ENCODE results near the gene REXO1. TPM values are rescaled to one million over a fixed set of nuclear protein-coding genes. Genes with fewer than 3 reads are reported as not detected.

The REXO1 gene
- total and polyA plus RNA-seq, 2 of the 13 experiments (the other 11 are each of a cell fraction or from before 2014, with no cell fraction given): 5.0 to 11.2 TPM

DNA sequence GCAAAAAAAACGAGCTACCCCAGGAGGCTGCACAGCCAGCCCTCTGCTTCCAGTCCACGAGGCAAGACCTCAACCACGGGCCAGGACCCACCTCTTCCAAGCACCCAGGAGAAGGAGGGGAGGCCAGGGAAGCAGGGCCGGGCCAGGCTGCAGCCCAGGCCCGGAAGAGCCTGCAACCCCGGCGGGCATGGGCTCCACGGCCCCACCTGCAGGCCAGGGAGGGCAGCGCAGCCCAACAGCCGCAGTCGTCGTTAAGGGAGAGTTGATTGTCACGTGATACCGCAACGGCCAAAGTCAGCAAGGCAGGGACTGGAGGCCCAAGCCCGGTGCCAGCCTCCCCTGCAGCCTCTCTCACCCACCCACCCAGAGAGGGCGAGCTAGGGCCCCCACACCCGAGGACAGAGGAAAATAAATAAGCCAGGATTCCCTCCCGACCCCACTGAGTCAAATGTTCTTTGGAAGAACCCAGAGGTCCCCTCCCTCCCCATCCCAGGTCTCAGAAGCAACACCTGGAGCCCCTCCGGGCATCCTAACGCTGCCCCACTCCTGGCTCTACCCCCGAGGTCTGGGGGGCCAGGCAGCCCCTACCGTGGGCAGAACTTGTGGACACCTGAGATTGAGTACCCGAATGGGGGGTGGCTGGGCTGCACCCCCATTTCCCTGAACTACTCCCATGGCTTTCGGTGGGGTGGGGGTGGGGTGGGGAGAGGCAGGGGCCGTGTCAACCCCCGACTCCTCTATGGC lies 5.2 kb upstream of the REXO1 start (continued):
- TF ChIP-seq, protein P1, sequence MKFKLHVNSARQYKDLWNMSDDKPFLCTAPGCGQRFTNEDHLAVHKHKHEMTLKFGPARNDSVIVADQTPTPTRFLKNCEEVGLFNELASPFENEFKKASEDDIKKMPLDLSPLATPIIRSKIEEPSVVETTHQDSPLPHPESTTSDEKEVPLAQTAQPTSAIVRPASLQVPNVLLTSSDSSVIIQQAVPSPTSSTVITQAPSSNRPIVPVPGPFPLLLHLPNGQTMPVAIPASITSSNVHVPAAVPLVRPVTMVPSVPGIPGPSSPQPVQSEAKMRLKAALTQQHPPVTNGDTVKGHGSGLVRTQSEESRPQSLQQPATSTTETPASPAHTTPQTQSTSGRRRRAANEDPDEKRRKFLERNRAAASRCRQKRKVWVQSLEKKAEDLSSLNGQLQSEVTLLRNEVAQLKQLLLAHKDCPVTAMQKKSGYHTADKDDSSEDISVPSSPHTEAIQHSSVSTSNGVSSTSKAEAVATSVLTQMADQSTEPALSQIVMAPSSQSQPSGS (CRISPR knock-in tag; IDR thresholded peaks at IDR 0.05): peak; percentile 45; the same call in 1 of the 2 replicates
- no peak for TF ChIP-seq ZNF780A (CRISPR knock-in tag; IDR thresholded peaks at IDR 0.05)
- TF ChIP-seq HMGXB4 (CRISPR knock-in tag; IDR thresholded peaks at IDR 0.05; ENCODE audit: borderline replicate concordance in 1 of 2, low read depth in 1 of 2): peak; percentile 47 to 81; a peak in 3 of 4 replicates
- TF ChIP-seq GRHL1 (CRISPR knock-in tag; conservative IDR thresholded peaks at IDR 0.05): no peak
- peak; percentile 97 for TF ChIP-seq RAD51 (IDR thresholded peaks at IDR 0.05; ENCODE audit: borderline replicate concordance)
- no peak for TF ChIP-seq POLR2AphosphoS5 (IDR thresholded peaks at IDR 0.05; ENCODE audit: low read depth, low read length)
- TF ChIP-seq MXD4 (CRISPR knock-in tag; IDR thresholded peaks at IDR 0.05): no peak
- TF ChIP-seq KDM4B (CRISPR knock-in tag; IDR thresholded peaks at IDR 0.05): no peak
- no peak for TF ChIP-seq ZNF446 (CRISPR knock-in tag; IDR thresholded peaks at IDR 0.05)
- TF ChIP-seq, protein P2, sequence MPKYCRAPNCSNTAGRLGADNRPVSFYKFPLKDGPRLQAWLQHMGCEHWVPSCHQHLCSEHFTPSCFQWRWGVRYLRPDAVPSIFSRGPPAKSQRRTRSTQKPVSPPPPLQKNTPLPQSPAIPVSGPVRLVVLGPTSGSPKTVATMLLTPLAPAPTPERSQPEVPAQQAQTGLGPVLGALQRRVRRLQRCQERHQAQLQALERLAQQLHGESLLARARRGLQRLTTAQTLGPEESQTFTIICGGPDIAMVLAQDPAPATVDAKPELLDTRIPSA (CRISPR knock-in tag; IDR thresholded peaks at IDR 0.05; ENCODE audit: borderline replicate concordance): no peak
- no peak for TF ChIP-seq KLF9 (CRISPR knock-in tag; IDR thresholded peaks at IDR 0.05; ENCODE audit: low read depth)
- TF ChIP-seq ZNF30 (CRISPR knock-in tag; IDR thresholded peaks at IDR 0.05): no peak
- peak; percentile 16; the same call in 1 of the 2 replicates for TF ChIP-seq SOX5 (CRISPR knock-in tag; IDR thresholded peaks at IDR 0.05; ENCODE audit: borderline replicate concordance)
- TF ChIP-seq ZNF878 (CRISPR knock-in tag; IDR thresholded peaks at IDR 0.05): no peak
- TF ChIP-seq MLLT10 (CRISPR knock-in tag; IDR thresholded peaks at IDR 0.05): no peak
- 0 out of 2 replicates have a peak, but pooled peaks have one; percentile 14 for TF ChIP-seq ZNF501 (CRISPR knock-in tag; IDR thresholded peaks at IDR 0.05)
- TF ChIP-seq ZNF562 (CRISPR knock-in tag; IDR thresholded peaks at IDR 0.05; ENCODE audit: borderline replicate concordance): no peak
- no peak for TF ChIP-seq MBD4 (IDR thresholded peaks at IDR 0.05; ENCODE audit: borderline replicate concordance, low read length)
- no peak for TF ChIP-seq SMARCC2 (IDR thresholded peaks at IDR 0.05)
- peak; percentile 34 for TF ChIP-seq HNRNPLL (IDR thresholded peaks at IDR 0.05; ENCODE audit: low read depth, low read length, poor library complexity, severe bottlenecking)
- TF ChIP-seq TEAD3 (CRISPR knock-in tag; optimal IDR thresholded peaks at IDR 0.05; ENCODE audit: borderline replicate concordance): peak; percentile 36
- peak; percentile 44 for TF ChIP-seq STAG1 (CRISPR knock-in tag; IDR thresholded peaks at IDR 0.05)
- TF ChIP-seq POLR2AphosphoS2 (IDR thresholded peaks at IDR 0.05; ENCODE audit: low read depth, low read length): no peak
- no peak for TF ChIP-seq ZNF83 (CRISPR knock-in tag; IDR thresholded peaks at IDR 0.05; ENCODE audit: borderline replicate concordance)
- no peak for TF ChIP-seq ZKSCAN5 (CRISPR knock-in tag; IDR thresholded peaks at IDR 0.05)
- TF ChIP-seq ZNF326 (CRISPR knock-in tag; IDR thresholded peaks at IDR 0.05; ENCODE audit: borderline replicate concordance): no peak
- peak; percentile 88 for TF ChIP-seq ZMYM2 (CRISPR knock-in tag; IDR thresholded peaks at IDR 0.05)

All from HepG2 (cell line).